HG03558 (cell line): ENCODE results near the gene KRT78.
"Not testable (repeated sequence)": the region's sequence is repeated elsewhere in the genome, so short reads cannot be mapped to it uniquely, and the experiment has no call there.

Experiments used
- ATAC-seq: cut with Tn5 transposase; IDR thresholded peaks from one replicate; pipeline ENCODE4 v1.9.1; 2021; ENCODE audit warnings: moderate number of reproducible peaks; ENCODE audit not compliant: unreplicated experiment; ENCODE audit errors: extremely low read depth

KRT78 gene

GRCh38 chr12:52799505-52800211, 49.1 kb downstream of the KRT78 start:
- no peak for ATAC-seq

GRCh38 chr12:52798671-52799504, 49.9 kb downstream of the KRT78 start:
- no peak for ATAC-seq

GRCh38 chr12:52798003-52798670, 50.7 kb downstream of the KRT78 start:
- no peak for ATAC-seq

GRCh38 chr12:52797529-52797894, 51.3 kb downstream of the KRT78 start:
- ATAC-seq: no peak

- no peak for ATAC-seq
These were observed 51.8 kb downstream of the KRT78 start for GRCh38 chr12:52796839-52797528.

GRCh38 chr12:52796429-52796794, 52.4 kb downstream of the KRT78 start:
- no peak for ATAC-seq

- no peak for ATAC-seq
These were observed 52.9 kb downstream of the KRT78 start, which contains the start of gene KRT3 for GRCh38 chr12:52795694-52796428. Gene KRT3 (minus strand): TSS chr12:52796117. CDS start chr12:52796042, 75 bp downstream.

- ATAC-seq: not testable (repeated sequence)
These were observed 53.5 kb downstream of the KRT78 start for GRCh38 chr12:52795332-52795674.

GRCh38 chr12:52794479-52795331, 54.1 kb downstream of the KRT78 start:
- no peak for ATAC-seq

GRCh38 chr12:52792185-52793029, 56.4 kb downstream of the KRT78 start:
- ATAC-seq: no peak

- no peak for ATAC-seq
These were observed 57.3 kb downstream of the KRT78 start for GRCh38 chr12:52791271-52792184.

GRCh38 chr12:52790427-52791270, 58.1 kb downstream of the KRT78 start:
- no peak for ATAC-seq

GRCh38 chr12:52789637-52790426, 59.0 kb downstream of the KRT78 start:
- ATAC-seq: no peak

GRCh38 chr12:52788876-52789636, 59.7 kb downstream of the KRT78 start:
- ATAC-seq: no peak
